Skin epidermis (tissue), 12 donors: Measurements from ENCODE around the gene SFR1.
A peak's percentile ranks its signal among the peaks of the same experiment; 100 is the strongest.

Experiments
- H3K27ac ChIP-seq, 21 experiments: fragments of 200-600 bp; sonication (generic) in 11 of 21; one replicate each; pipeline ENCODE4 v1.5.0; 2020; ENCODE audit warnings: mild to moderate bottlenecking in 3 of 21, inconsistent platforms in 2 of 21, moderate library complexity in 2 of 21
- H3K4me3 ChIP-seq, 7 experiments: fragments of 200-600 bp; sonication (generic) in 2 of 7; one replicate each; pipeline ENCODE4 v1.5.0; 2020; ENCODE audit warnings: inconsistent platforms in 2 of 7, mild to moderate bottlenecking in 2 of 7, moderate library complexity in 1 of 7

Gene SFR1

DNA sequence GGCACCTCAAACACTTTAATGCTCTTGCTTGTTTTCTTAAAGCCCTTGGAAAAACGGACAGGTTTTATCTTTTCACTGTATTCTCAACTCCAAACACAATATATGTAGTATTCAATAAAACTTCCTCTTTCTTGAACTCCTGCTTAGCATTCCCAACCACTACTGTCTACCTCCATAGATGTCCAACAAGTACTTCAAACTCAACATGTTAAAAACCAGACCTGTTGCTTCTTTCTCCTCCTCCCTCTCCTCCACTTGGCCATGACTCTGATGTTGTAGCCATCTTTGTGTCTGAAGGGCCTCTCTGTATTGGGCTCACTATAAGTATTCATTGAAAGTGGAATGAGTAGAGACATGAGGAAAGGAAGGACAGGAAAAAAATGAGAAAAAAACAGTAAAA is 20.1 kb upstream of the SFR1 start:
- Histone ChIP-seq H3K27ac (peak overlapping the region in 1 of 21 experiments; percentile 18), H3K4me3 (no peak overlapping the region)

DNA sequence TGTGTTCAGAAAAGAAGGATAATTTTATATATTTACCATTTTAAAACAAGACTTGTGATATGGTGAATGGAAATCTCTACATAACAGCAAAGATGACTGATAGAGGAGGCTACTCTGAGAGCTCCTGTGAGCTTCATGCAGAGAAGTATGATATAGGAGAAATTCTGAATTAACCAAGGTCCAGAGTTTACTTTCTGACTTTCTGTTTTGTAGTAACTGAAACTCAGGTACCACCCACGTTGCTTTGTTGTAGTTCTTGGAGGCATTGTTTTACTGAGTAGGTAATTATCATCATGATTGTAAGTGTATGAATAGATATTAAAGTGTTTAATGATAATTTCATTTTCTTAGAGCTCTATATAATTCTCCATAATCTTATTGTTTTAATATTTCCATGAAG is 18.0 kb upstream of the SFR1 start:
- no peak overlapping the region for H3K4me3 ChIP-seq
- H3K27ac ChIP-seq, result no peak overlapping the region

DNA sequence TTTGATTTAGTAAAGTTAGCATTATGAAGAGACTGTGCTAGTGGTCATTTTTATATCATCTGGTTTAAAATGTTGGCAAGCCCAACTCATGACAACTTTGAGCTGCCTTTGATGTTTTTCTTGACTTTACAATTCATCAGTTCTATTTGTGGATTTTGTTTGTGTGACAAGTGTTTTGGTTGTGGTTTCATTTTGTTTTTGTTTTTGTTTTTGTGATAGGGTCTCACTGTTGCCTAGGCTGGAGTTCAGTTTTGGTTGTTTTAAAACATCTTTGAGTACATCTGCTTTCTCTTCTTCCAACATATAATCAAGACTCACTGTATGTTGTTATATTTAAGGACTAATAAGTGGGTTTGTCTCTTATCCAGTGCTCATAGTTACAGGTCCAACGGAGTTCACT is 17.6 kb upstream of the SFR1 start:
- Histone ChIP-seq H3K27ac (no peak overlapping the region), H3K4me3 (no peak overlapping the region)

DNA sequence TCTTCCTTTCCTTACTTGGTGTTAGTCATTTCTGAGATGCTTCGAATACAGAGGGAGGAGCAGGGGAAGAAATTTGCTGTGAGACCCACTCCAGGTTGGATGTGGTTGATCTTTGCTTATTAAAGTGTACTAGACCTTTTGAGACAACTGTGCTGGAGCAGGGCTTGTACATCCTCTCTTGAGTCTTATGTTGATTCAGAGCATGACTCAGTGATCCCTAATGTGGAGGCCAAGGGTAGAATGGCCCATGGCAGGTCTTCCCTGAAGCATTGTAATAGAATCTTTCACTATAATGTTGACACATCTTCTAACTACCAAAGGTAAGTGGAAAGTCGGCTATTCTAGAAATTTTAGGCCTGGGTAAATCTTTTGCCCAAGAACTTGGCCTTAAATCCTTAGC is 17.0 kb upstream of the SFR1 start:
- no peak overlapping the region for H3K4me3 ChIP-seq
- no peak overlapping the region for H3K27ac ChIP-seq

DNA sequence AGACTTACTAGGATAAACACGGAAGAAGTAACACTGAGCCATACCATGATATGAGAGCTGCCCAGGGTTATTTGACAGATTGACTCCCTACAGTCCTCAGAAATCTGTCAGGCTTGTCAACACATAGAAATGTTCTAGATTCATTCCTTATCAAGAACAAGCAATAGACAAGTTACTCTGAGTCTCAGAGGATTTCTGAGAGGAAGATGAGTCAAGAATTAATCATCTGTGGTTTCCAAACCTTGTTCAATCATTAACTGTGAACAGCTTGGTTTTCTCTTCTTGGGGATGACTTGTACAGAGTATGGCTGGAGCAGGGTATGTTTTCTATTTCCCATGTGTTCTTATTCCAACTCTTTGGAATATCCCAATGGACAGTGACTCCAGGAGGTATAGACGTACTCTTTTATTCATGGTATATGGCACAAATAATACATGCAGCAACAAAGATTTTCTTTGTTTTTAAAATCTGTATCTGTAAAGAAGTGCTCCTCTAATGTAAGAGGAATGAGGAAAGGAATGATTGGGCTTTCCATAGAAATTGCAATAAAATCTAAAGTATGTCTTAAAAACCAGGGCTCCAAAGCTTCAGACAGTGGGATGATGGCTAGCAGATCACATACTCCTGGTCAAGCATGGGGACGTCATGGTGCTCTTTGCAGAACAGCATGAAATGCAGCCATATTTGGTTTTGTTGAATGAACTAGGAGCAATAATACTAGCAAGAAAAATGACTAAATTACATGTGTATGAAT is 11.9 kb upstream of the SFR1 start:
- Histone ChIP-seq H3K27ac (peak overlapping the region in 2 of 21 experiments; percentile 52 to 56), H3K4me3 (no peak overlapping the region)

DNA sequence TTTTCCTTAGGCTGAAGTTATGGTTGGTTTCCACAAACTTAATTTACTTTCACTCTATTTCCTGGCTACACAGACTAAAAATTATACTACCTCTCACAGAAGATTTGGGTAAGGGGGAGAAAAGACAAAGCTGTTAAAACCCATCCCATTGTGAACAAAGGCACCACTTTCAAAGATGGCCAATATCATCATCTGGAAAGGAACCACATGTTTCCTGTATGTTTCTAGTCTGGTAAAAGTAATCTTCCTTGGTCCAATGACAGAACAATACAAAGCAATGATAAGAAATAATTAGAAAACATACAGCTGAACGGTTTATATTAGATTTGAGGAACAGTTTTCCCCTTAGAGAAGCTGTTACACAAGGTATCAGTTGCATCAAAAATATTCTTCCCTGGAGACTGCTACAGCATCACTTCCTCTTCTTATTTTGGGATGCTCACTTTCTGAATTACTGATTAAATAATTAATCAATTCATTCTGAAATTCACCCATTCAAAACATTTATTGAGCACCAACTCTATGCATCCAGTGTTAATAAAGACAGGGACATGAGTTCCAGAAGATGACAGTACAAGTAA is 8.5 kb upstream of the SFR1 start:
- Histone ChIP-seq H3K27ac (no peak overlapping the region), H3K4me3 (no peak overlapping the region)

DNA sequence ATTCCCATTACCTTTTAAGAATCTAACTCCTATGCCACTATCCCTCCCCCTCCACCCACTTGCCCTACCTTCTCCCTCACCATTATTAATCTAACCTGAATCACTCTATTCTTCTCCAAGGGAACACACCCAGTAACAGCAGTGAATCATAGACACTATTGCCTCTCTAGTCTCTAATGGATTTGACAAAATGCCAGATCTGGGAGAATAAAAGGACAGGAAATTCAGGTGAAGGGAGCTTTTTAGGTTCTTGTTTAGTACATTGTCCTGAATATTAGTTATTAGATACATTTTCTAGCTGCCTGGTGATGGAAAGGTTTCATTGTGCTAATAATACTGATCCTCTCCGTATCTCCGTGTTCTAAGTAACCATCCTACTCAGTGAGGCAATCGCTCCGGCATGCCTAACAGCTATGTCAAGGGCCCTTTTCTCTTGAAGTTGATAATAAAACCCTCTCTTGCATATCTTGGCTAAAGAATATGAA is 4.1 kb upstream of the SFR1 start:
- peak overlapping the region in 15 of 21 experiments; percentile 7 to 99 (median 36) for H3K27ac ChIP-seq
- no peak overlapping the region for H3K4me3 ChIP-seq

DNA sequence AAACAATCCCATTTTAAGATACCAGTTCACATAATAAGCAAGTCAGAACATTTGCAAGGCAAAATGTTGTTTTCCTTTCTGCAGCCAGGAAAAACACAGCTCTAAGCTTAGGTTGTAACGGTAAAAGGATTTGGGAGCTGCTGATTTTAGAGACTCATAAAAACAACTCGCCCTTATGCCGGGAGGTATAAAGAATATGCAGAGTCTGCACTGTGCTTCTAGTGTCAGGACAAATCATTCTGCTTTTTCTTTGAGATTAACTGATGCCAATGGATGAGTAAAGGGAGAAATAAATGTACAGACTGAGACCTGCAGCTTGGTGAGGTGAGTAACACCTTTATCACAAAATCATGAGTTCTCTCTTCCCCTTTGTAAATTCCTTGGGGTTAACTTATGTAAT is 2.0 kb upstream of the SFR1 start:
- Histone ChIP-seq H3K27ac (peak overlapping the region in 20 of 21 experiments; percentile 29 to 99 (median 97)), H3K4me3 (peak overlapping the region in 1 of 7 experiments; percentile 60)

DNA sequence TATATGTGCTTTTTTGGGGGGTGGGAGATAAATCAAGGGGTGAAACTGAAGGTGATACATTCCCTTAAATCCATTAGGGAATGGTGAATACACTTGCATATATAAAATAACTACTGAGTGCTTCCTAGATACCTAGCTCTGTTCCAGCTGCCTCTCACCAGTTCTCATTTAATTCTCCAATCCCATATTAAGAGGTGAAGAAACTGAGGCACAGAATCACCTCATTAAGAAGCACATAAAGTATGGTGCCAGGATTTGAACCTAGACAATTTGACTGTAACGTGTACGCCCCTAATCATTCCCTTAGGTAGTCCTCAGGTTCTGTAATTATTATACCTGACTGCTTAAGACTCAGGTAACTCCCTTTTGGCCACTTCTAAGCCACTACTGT is 1.5 kb upstream of the SFR1 start:
- peak overlapping the region; percentile 34 to 99 (median 97) for H3K27ac ChIP-seq
- H3K4me3 ChIP-seq, result peak overlapping the region in 6 of 7 experiments; percentile 32 to 80 (median 66)

DNA sequence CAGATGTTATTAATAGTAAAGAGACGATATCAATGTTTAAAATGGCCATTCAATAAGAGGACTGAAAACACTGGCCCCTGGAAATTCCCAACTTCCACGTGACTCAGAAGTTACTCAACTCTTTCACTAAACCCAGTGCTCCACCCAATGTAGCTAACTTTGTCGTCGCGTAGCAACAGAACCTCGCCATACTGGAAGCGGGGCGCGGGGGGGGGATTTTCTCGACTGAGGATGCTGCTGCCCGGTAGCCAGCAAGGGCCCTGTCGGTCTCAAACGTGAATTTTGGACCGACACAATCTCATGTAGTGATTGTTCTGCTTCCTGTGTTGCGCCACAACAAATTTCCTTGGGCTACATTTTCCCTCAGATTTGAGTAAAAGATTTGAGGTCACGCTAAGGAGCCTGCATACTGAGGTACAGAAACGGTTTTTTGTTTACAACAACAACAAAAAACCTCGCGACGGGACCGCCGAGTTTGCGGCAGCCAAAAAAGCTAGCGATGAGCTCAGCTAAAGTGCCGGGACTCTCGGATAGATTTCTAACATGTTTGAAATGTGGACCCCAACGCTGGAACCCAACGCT is 977 bp upstream of the SFR1 start:
- peak overlapping the region; percentile 85 to 99 (median 97) for H3K27ac ChIP-seq

DNA sequence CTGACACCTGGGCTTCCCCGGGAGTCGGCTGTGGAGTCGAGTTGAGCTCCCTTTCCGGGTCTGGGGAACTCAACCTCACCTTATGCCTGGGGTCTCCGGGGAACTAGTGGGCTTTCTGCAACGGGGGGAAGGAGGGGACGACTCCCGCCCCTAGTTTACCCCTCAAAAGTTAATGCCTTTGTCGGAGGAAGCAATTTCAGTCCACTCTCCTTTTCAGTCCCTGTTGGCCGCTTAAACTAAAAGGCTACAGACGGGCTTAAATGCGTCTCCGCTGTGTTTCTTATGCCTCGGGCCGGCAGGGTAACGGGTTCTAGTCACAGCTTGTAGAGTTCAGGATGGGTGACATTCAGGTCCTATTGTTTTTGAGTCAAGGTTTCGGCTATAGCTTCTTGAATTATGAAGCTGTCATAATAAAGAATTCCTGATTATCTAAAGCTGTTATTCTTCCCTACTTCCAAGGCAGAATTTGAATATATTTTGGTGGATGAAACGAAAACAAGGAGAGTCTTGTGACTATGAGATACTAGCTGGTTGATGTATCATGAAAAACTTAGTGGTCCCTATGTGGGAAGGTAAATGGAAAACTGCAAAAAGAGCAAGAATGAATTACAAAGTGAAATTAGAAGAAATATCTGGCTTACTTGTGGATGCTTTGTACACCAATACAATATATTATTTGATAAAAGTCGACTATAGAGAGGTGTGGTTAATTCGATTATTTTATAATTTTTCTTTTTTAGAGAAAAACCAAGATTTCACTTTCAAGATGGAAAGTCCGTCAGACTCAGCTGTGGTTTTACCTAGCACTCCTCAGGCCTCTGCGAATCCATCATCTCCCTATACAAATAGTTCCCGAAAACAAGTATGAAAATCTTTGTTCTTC is 495 bp downstream of the SFR1 start:
- Histone ChIP-seq H3K27ac (peak overlapping the region; percentile 57 to 99 (median 96)), H3K4me3 (peak overlapping the region; percentile 60 to 80 (median 68))

More for the DNA sequence above, 977 bp upstream of the SFR1 start:
- H3K4me3 ChIP-seq, result peak overlapping the region; percentile 32 to 80 (median 68)

DNA sequence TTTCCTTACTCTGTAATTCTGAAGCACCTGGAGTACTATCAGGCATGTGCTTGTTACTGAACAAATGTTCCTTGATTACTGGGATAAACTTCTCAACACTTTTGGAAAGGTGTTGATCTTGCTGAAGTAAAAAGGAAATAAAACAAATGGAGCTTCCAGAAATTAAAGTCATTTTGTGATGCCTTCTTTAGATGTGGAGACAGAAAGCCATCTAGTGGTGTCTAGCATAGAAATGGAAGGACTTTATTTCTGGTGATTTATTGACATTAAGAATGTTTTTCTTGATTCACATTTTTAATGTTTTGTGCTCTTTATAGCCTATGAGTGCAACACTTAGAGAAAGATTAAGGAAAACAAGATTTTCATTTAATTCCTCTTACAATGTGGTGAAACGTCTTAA is 1.4 kb downstream of the SFR1 start:
- H3K27ac ChIP-seq, result no peak overlapping the region

DNA sequence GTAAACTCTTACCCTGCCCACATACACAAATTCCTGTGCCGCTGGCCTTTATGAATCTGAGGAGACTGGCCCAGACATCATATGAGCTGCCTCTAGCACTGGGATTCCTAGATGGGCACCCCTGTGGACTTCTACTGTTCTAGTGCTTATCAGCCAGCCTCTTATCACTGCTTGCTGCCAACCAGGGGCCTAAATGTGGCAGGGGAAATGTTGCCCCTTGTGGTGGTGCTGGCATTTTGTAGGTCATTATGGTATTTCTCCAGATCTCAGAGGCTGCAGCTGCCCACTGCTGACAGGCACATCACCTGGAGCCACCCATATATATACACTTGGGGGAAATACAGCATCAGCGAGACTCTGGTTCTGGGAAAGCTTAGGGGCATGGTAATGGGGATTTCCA is 5.4 kb downstream of the SFR1 start:
- H3K27ac ChIP-seq, result no peak overlapping the region

More for the DNA sequence above, 1.4 kb downstream of the SFR1 start:
- H3K4me3 ChIP-seq, result no peak overlapping the region

DNA sequence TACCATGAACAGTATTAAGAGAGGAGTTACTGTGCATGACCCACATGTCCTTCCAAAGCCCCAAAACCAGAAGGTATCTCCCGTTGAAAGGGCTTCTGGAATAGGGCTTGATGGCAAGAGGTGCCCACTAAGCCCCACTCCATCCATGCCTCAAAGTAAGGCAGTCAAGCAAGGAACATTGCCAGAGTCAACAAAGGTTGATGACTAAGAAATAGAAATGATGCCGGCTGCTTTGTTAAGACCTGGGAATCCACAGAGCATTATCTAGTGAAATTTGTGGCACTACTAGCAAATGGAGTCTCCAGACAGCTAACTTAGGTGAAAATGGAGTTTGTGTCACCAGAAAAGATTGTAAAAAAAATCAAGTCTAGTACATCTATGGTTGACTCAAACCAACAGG is 6.2 kb downstream of the SFR1 start:
- Histone ChIP-seq H3K4me3 (no peak overlapping the region), H3K27ac (no peak overlapping the region)

More for the DNA sequence above, 5.4 kb downstream of the SFR1 start:
- H3K4me3 ChIP-seq, result no peak overlapping the region

DNA sequence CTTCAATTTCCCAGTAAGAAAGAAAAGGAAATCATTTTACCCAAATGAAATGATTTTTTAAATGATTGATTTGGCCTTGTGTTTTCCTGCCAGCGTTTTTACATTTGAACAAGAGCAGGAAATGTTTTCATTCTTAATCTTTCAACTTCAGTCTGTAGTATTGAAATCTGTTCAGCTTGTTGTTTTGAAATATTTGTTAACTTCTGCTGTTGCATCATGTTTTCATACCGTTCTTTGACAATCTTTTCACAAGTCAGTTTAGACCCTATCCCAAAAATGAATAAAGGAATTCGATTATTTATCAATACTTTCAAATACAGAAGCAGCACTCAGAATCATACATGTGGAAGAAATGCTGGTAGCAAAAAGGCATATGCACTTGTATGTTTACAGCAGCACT is 8.1 kb downstream of the SFR1 start:
- no peak overlapping the region for H3K27ac ChIP-seq
- H3K4me3 ChIP-seq, result no peak overlapping the region

DNA sequence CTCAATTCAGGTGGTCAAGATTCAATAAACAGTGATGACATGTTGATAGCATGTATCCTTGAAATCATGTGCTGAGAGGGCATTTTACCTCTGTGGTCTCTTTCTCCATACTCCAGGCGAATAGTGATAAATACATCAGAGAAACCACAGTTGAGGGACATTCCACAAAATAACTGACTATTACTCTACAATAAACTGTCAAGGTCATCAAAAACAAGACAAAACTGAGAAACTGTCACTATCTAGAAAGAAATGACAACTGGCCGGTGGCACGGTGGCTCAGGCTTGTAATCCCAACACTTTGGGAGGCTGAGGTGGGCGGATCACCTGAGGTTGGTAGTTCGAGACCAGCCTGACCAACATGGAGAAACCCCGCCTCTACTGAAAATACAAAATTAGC is 16.2 kb downstream of the SFR1 start:
- Histone ChIP-seq H3K4me3 (no peak overlapping the region), H3K27ac (no peak overlapping the region)

DNA sequence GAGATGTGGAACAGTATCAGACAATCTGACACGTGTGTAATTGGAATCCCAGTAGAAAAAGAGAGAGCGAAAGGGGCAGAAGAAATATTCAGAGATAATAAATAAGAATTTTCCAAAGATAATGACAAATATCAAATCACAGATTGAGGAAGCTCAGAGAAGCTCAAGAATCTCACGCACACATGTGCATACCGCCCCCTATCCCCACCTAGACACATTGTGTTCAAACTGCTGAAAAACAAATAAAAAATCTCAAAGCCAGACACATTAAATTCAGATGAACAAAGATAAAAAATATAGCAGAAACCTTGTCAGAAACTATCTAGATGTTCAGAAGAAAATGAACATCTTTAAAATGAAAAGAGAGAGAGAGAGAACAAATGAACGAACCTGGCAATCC is 17.2 kb downstream of the SFR1 start:
- Histone ChIP-seq H3K4me3 (no peak overlapping the region), H3K27ac (no peak overlapping the region)

DNA sequence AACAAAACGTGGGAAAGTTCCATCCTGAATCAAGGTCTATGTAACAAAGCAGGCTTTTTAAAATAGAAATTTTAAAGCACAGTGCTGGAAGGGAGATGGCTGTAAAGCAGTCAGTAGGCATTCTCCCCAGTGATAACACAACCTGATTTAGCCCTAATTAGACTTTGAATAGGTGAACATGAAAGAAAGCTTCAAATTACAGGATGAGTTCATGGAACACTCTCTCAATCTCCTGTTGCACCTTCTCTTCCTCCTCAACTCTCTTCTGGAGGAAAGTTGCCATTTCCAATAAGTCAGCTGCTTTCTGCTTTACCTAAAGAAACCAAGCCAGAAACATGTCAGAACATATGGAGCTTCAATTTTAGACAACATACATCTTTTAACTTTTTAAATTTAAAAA is 20.1 kb downstream of the SFR1 start:
- Histone ChIP-seq H3K4me3 (no peak overlapping the region), H3K27ac (no peak overlapping the region)

DNA sequence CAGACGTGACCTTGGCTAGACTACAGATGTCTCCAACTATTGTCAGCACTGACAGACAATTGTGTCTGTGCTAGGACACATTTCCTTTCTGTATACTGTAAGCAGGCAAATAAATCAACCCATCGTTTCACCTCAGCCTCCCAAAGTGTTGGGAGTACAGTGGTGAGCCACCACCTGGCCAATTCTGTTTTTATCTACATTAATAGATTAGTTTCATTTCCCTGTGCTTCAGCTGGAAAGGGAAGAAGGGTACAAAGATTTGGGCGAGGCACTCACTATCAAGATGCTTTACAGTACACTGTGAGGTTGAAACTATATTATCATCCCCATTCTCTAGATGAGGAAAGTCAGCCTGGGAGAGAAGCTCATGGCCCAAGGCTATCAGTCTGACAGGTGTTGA is 21.9 kb downstream of the SFR1 start:
- no peak overlapping the region for H3K27ac ChIP-seq
- H3K4me3 ChIP-seq, result no peak overlapping the region

DNA sequence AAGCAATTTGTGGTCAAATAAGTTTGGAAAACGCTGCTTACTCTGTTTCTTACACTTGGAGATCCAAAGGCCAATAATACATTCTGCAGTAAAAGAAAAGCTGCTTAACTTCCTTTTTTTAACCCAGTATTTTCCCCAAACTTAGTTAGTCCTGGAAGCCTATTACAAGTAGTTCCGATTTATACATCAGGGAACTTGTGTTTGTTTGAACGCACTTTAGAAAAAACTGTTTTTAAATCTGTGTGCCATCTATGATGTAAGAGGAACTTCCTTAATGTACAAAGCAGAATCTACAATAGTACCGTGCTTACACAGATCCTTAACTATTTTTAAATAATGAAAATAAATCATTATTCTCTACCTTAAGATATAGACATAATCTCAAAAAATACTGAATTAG is 23.0 kb downstream of the SFR1 start:
- Histone ChIP-seq H3K27ac (no peak overlapping the region), H3K4me3 (no peak overlapping the region)
